Smooth muscle cell (in vitro differentiated cells): Measurements from ENCODE around the gene INKA2. TPM values are rescaled to one million over a fixed set of nuclear protein-coding genes. Genes with fewer than 3 reads are reported as not detected.

Experiments
- DNase-seq: peaks from one replicate; lab custom pipeline; 2025; ENCODE audit not compliant: unreplicated experiment; lab: John Stamatoyannopoulos, UW
- H2AFZ ChIP-seq: fragments of 200-600 bp; sonication (generic); 2 replicates; pipeline ENCODE4 v1.6.0; 2016; ENCODE audit warnings: antibody characterized with exemption, low read depth, mild to moderate bottlenecking
- H3F3A ChIP-seq: fragments of 200-600 bp; sonication (generic); 2 replicates; pipeline ENCODE4 v1.6.0; 2017; ENCODE audit warnings: antibody characterized with exemption, low read depth
- H3K27ac ChIP-seq: fragments of 200-600 bp; sonication (generic); 2 replicates; pipeline ENCODE4 v1.5.1; 2016; ENCODE audit warnings: low read depth, mild to moderate bottlenecking
- H3K27me3 ChIP-seq: fragments of 200-600 bp; sonication (generic); 2 replicates; pipeline ENCODE4 v1.6.1; 2016; ENCODE audit warnings: low read depth, mild to moderate bottlenecking
- H3K36me3 ChIP-seq: fragments of 200-600 bp; sonication (generic); 2 replicates; pipeline ENCODE4 v1.5.1; 2016; ENCODE audit warnings: low read depth
- H3K4me1 ChIP-seq: fragments of 200-600 bp; sonication (generic); 2 replicates; pipeline ENCODE4 v1.5.1; 2016; ENCODE audit warnings: low read depth
- H3K4me2 ChIP-seq: fragments of 200-600 bp; sonication (generic); 2 replicates; pipeline ENCODE4 v1.6.0; 2016; ENCODE audit warnings: mild to moderate bottlenecking
- H3K4me3 ChIP-seq: fragments of 200-600 bp; sonication (generic); 2 replicates; pipeline ENCODE4 v1.5.1; 2016; ENCODE audit warnings: mild to moderate bottlenecking
- H3K79me2 ChIP-seq: fragments of 200-600 bp; sonication (generic); 2 replicates; pipeline ENCODE4 v1.6.0; 2016; ENCODE audit warnings: low read depth, mild to moderate bottlenecking
- H3K9ac ChIP-seq: fragments of 200-600 bp; sonication (generic); 2 replicates; pipeline ENCODE4 v1.6.0; 2016; ENCODE audit warnings: low read depth
- H3K9me3 ChIP-seq: fragments of 200-600 bp; sonication (generic); replicated peaks from 2 replicates; pipeline ENCODE4 v1.5.1; 2016; ENCODE audit warnings: low read depth
- H4K20me1 ChIP-seq: fragments of 200-600 bp; sonication (generic); 2 replicates; pipeline ENCODE4 v1.6.0; 2016; ENCODE audit warnings: low read depth
- WGBS: methylation state at CpG from one replicate; pipeline ENCODE4 v1.1.7; 2016; ENCODE audit warnings: low lambda C conversion rate; 5-methylcytosine and 5-hydroxymethylcytosine counted together
- polyA plus RNA-seq: library from polyadenylated mRNA; unstranded; fragments of >200 nt; fragmentation: Nextera tagmentation; extraction: Ambion mirVana; gene quantifications from 2 replicates; pipeline ENCODE4 v1.2.1, GENCODE V29; 2016
- total RNA-seq: library from RNA; depleted of rRNA; stranded (reverse); fragments of >200 nt; gene quantifications from 2 replicates; pipeline ENCODE4 v1.2.3, GENCODE V29; 2014
- TF ChIP-seq, protein P1 (sequence below): fragments of 200-600 bp; sonication (generic); IDR thresholded peaks from 2 replicates; pipeline ENCODE4 v1.5.1; 2017; ENCODE audit warnings: borderline replicate concordance, mild to moderate bottlenecking, antibody characterized with exemption; ENCODE audit not compliant: insufficient read depth, poor library complexity, severe bottlenecking

INKA2 gene
- total and polyA plus RNA-seq, 2 experiments from 2014 or later: 1.8 TPM; not detected in 1

DNA sequence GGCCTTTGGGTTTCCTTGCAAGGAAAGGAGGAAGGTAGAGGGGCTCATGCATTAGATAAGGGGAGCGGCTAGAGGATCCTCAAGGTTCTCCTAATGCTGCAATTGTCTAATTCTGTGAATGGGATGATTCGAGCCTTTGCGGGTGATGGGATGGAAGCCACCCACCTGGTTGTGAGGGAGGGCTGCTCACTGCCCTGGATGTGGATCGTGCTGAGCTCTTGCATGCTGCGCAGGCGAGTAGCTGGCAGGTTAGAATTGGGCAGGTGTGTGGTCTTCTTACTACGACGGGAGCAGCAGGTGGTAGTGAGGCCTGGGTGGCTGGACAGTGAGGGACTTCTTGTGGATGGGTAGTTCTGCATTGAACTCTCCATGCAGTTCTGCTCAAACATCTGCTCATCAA is 37.7 kb upstream of the INKA2 start:
- Histone ChIP-seq H3F3A (no peaks in the 10 kb centered on the region), H3K4me2 (no peak overlapping the region), H3K27me3 (no peaks in the 10 kb centered on the region), H3K79me2 (no peaks in the 10 kb centered on the region), H3K9me3 (no peaks in the 10 kb centered on the region), H3K36me3 (no peaks in the 10 kb centered on the region), H3K4me1 (no peaks in the 10 kb centered on the region), H3K4me3 (no peak overlapping the region), H2AFZ (no peak overlapping the region), H3K9ac (no peak overlapping the region), H4K20me1 (no peaks in the 10 kb centered on the region), H3K27ac (no peak overlapping the region)
- no peak for DNase-seq
- 93% methylated on average over 8 of the region's 8 CpGs for WGBS
- TF ChIP-seq, protein P1, sequence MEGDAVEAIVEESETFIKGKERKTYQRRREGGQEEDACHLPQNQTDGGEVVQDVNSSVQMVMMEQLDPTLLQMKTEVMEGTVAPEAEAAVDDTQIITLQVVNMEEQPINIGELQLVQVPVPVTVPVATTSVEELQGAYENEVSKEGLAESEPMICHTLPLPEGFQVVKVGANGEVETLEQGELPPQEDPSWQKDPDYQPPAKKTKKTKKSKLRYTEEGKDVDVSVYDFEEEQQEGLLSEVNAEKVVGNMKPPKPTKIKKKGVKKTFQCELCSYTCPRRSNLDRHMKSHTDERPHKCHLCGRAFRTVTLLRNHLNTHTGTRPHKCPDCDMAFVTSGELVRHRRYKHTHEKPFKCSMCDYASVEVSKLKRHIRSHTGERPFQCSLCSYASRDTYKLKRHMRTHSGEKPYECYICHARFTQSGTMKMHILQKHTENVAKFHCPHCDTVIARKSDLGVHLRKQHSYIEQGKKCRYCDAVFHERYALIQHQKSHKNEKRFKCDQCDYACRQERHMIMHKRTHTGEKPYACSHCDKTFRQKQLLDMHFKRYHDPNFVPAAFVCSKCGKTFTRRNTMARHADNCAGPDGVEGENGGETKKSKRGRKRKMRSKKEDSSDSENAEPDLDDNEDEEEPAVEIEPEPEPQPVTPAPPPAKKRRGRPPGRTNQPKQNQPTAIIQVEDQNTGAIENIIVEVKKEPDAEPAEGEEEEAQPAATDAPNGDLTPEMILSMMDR: no peak

DNA sequence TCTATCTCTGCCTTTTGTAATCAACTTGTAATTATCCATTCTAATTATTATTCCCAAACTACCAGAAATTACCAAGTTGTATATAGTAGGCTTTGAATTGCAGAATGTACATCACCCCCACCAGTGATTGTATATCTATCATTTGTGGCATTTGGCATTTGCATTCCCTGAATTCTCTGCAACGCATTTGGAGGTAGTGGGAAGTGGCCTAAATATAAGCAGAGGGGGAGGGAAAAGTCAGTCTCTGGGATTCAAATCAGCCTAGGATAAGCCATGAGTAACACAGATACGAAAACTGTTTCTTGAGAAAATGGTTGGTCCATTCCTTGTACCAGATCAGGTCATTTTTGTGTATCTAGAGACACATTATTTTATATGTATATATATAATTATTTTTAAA is 37.2 kb upstream of the INKA2 start:
- Histone ChIP-seq H3K27me3 (no peaks in the 10 kb centered on the region), H3K4me1 (no peaks in the 10 kb centered on the region)

DNA sequence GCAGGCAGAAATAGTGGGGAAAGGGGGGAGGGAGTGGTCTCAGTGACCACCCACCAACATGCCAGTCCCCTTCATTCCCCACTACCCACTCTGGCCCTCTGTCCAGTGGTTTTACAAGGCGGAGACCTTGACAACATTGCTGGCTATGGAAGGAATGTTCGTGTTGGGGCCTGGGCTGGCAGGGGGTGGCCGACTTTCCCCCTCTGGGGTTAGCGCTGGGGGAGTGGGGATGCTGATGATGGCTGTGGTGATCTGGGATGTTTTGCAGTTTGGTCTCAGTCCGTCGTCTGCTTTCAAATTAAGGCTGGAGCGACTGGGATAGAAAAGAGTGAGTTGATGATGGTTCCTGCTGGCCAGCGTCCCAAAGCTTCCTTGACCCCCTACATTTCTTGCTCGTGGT is 36.8 kb upstream of the INKA2 start:
- no peaks in the 10 kb centered on the region for H3K79me2 ChIP-seq
- H4K20me1 ChIP-seq: no peaks in the 10 kb centered on the region
- no peak overlapping the region for H3K4me2 ChIP-seq
- H2AFZ ChIP-seq: no peak overlapping the region
- no peaks in the 10 kb centered on the region for H3F3A ChIP-seq
- H3K4me1 ChIP-seq: no peaks in the 10 kb centered on the region
- TF ChIP-seq, protein P1: no peak
- H3K4me3 ChIP-seq: no peak overlapping the region
- H3K36me3 ChIP-seq: no peaks in the 10 kb centered on the region
- H3K9ac ChIP-seq: no peak overlapping the region
- H3K27me3 ChIP-seq: no peaks in the 10 kb centered on the region
- 71% methylated on average over 9 of the region's 9 CpGs for WGBS
- no peak overlapping the region for H3K27ac ChIP-seq
- no peak for DNase-seq
- H3K9me3 ChIP-seq: no peaks in the 10 kb centered on the region

More for the DNA sequence above, 37.2 kb upstream of the INKA2 start:
- TF ChIP-seq, protein P1: no peak
- H2AFZ ChIP-seq: no peak overlapping the region
- H3F3A ChIP-seq: no peaks in the 10 kb centered on the region
- no peak overlapping the region for H3K27ac ChIP-seq
- no peaks in the 10 kb centered on the region for H3K79me2 ChIP-seq
- H3K36me3 ChIP-seq: no peaks in the 10 kb centered on the region
- WGBS: 32% methylated on average over 2 of the region's 2 CpGs
- H4K20me1 ChIP-seq: no peaks in the 10 kb centered on the region
- no peak overlapping the region for H3K4me2 ChIP-seq
- no peak overlapping the region for H3K4me3 ChIP-seq
- no peaks in the 10 kb centered on the region for H3K9me3 ChIP-seq
- no peak for DNase-seq
- no peak overlapping the region for H3K9ac ChIP-seq

DNA sequence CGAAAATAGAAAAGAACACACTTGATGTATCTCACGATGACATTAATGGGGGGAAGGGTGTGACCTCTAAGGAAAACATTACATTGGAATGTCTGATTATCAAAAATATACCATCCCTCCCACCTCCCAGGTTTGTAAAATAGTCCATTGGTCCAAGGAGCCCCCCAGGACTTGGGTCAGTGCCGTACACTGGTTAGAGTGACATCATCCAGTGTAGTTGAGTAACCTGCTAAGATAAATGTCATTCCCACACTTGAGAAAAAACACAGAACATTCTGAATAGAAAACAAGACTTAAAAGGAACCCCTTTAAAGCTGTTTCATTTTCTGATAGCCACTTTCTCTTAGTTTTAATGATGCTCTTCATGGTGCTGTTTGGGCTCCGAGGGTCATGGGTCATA is 31.7 kb upstream of the INKA2 start:
- H2AFZ ChIP-seq: no peak overlapping the region
- no peaks in the 10 kb centered on the region for H3K9me3 ChIP-seq
- TF ChIP-seq, protein P1: no peak
- no peaks in the 10 kb centered on the region for H3K4me1 ChIP-seq
- 82% methylated on average over 4 of the region's 4 CpGs for WGBS
- no peaks in the 10 kb centered on the region for H4K20me1 ChIP-seq
- H3K36me3 ChIP-seq: peaks cover 4% of the 10 kb centered on the region
- no peak overlapping the region for H3K4me3 ChIP-seq
- no peak overlapping the region for H3K27ac ChIP-seq
- no peak for DNase-seq
- H3K4me2 ChIP-seq: no peak overlapping the region
- H3F3A ChIP-seq: no peaks in the 10 kb centered on the region
- no peaks in the 10 kb centered on the region for H3K79me2 ChIP-seq
- H3K9ac ChIP-seq: no peak overlapping the region
- H3K27me3 ChIP-seq: no peaks in the 10 kb centered on the region
